A549 (cell line): ENCODE measurements around the gene MCRIP1. TPM values are rescaled to one million over a fixed set of nuclear protein-coding genes. Genes with fewer than 3 reads are reported as not detected.

Experiments
- ATAC-seq, 2 experiments: fragments of 200-7000 bp in 1 of 2; fragments of >200 bp in 1 of 2; cut with Nextera tagmentation in 1 of 2; cut with Tn5 transposase in 1 of 2; 3 replicates each; pipeline versions ENCODE4 v1.8.0 to v1.9.1; 2018 to 2020; ENCODE audit warnings: mild to moderate bottlenecking in 1 of 2, moderate library complexity in 1 of 2
- CTCF ChIA-PET: fragments of 300-600 bp; sonication (Branson Sonifier 250); formaldehyde crosslinking; extraction: SDS; loops from one replicate; lab custom pipeline; 2021; ENCODE audit warnings: antibody characterized with exemption, inconsistent platforms; lab: Yijun Ruan, JAX
- POLR2A ChIA-PET: fragments of 350-600 bp; formaldehyde crosslinking; extraction: SDS; loops from one replicate; lab custom pipeline; 2021; ENCODE audit warnings: antibody characterized with exemption, inconsistent platforms; lab: Yijun Ruan, JAX
- DNase-seq, 2 experiments: peaks; one replicate each; pipeline versions ENCODE4 v3.0.0 to v3.0.0-alpha.2; 2011 to 2016; ENCODE audit warnings: low read depth in 1 of 2, low spot score in 1 of 2
- FAIRE-seq: peaks from 2 replicates; lab custom pipeline; 2011; peaks lifted over from hg19 to GRCh38; lab: Jason Lieb, UNC
- H3K27ac ChIP-seq, 2 experiments: fragments of >200 bp; sonication (Bioruptor Twin); formaldehyde crosslinking; 3 replicates each; pipeline ENCODE4 v1.5.1; 2016 to 2017
- H3K4me1 ChIP-seq: fragments of >200 bp; sonication (Bioruptor Twin); formaldehyde crosslinking; 3 replicates; pipeline ENCODE4 v1.6.1; 2016
- H3K4me2 ChIP-seq: fragments of >200 bp; sonication (Bioruptor Twin); formaldehyde crosslinking; 3 replicates; pipeline ENCODE4 v1.6.1; 2016
- H3K4me3 ChIP-seq: fragments of >200 bp; sonication (Bioruptor Twin); formaldehyde crosslinking; 3 replicates; pipeline ENCODE4 v1.5.1; 2016
- H3K9me3 ChIP-seq: fragments of >200 bp; sonication (Bioruptor Twin); formaldehyde crosslinking; 3 replicates; pipeline ENCODE4 v1.6.1; 2016
- ATOH8 ChIP-seq: fragments of 250-450 bp; sonication (Bioruptor Pico); IDR thresholded peaks from 2 replicates; pipeline ENCODE4 v1.5.0; 2020; ENCODE audit warnings: low read depth, mild to moderate bottlenecking, moderate library complexity
- CBX8 ChIP-seq: fragments of 200-600 bp; sonication (generic); IDR thresholded peaks from 2 replicates; pipeline ENCODE4 v1.6.1; 2016
- CEBPB ChIP-seq, 2 experiments: fragments of >200 bp in 1 of 2; sonication (Bioruptor Twin) in 1 of 2; formaldehyde crosslinking in 1 of 2; IDR thresholded peaks; 2 replicates each; pipeline ENCODE4 v1.6.1; 2012 to 2016
- E2F6 ChIP-seq: IDR thresholded peaks from 2 replicates; pipeline ENCODE4 v1.6.1; 2012; ENCODE audit warnings: low read depth, borderline replicate concordance
- EHMT2 ChIP-seq: fragments of 200-600 bp; sonication (generic); IDR thresholded peaks from 2 replicates; pipeline ENCODE4 v1.6.1; 2016; ENCODE audit warnings: antibody characterized with exemption, low read depth, mild to moderate bottlenecking, moderate library complexity
- ESRRA ChIP-seq: fragments of 150-350 bp; IDR thresholded peaks from 2 replicates; pipeline ENCODE4 v1.6.1; 2014; ENCODE audit warnings: mild to moderate bottlenecking, low read length, borderline replicate concordance
- GATA3 ChIP-seq: IDR thresholded peaks from 2 replicates; pipeline ENCODE4 v1.6.1; 2012; ENCODE audit warnings: borderline replicate concordance
- JUNB ChIP-seq: fragments of >200 bp; sonication (Bioruptor Twin); formaldehyde crosslinking; IDR thresholded peaks from 2 replicates; pipeline ENCODE4 v1.6.1; 2016
- MAFK ChIP-seq: fragments of 450-650 bp; IDR thresholded peaks from 2 replicates; pipeline ENCODE4 v1.6.1; 2014; ENCODE audit not compliant: partially characterized antibody
- NR3C1 ChIP-seq: fragments of >200 bp; sonication (Bioruptor Twin); formaldehyde crosslinking; IDR thresholded peaks from 3 replicates; pipeline ENCODE4 v1.6.1; 2017
- POLR2A ChIP-seq: IDR thresholded peaks from 2 replicates; pipeline ENCODE4 v1.6.1; 2012; ENCODE audit warnings: mild to moderate bottlenecking, low read length
- POLR2AphosphoS2 ChIP-seq: conservative IDR thresholded peaks from 2 replicates; pipeline ENCODE4 v1.6.1; 2012; ENCODE audit warnings: low read length, improper control_type of control experiment, inconsistent platforms
- RCOR1 ChIP-seq: fragments of 150-350 bp; IDR thresholded peaks from 2 replicates; pipeline ENCODE4 v1.6.1; 2014; ENCODE audit warnings: antibody characterized with exemption, low read length, low read depth
- RNF2 ChIP-seq: fragments of 200-600 bp; sonication (generic); IDR thresholded peaks from 2 replicates; pipeline ENCODE4 v1.6.1; 2016; ENCODE audit warnings: low read depth, mild to moderate bottlenecking, antibody characterized with exemption, moderate library complexity, borderline replicate concordance
- SREBF2 ChIP-seq: fragments of 450-650 bp; IDR thresholded peaks from 2 replicates; pipeline ENCODE4 v1.6.1; 2014; ENCODE audit warnings: mild to moderate bottlenecking, moderate library complexity
- TFCP2L1 ChIP-seq: fragments of 250-450 bp; sonication (Bioruptor Pico); IDR thresholded peaks from 2 replicates; pipeline ENCODE4 v1.5.0; 2021; ENCODE audit warnings: mild to moderate bottlenecking
- TP53 ChIP-seq: fragments of 250-450 bp; sonication (Bioruptor Pico); IDR thresholded peaks from 2 replicates; pipeline ENCODE4 v1.5.0; 2021; ENCODE audit warnings: mild to moderate bottlenecking, moderate library complexity
- ZFP36 ChIP-seq: fragments of 450-650 bp; IDR thresholded peaks from 2 replicates; pipeline ENCODE4 v1.6.1; 2014; ENCODE audit warnings: borderline replicate concordance; ENCODE audit not compliant: partially characterized antibody
- ZNF302 ChIP-seq: fragments of 250-450 bp; sonication (Bioruptor Pico); IDR thresholded peaks from 2 replicates; pipeline ENCODE4 v1.9.0; 2021; ENCODE audit warnings: inconsistent platforms, mild to moderate bottlenecking, moderate library complexity
- WGBS: methylation state at CpG from one replicate; pipeline ENCODE4 v1.1.6; 2017; ENCODE audit errors: missing lambda C conversion rate; 5-methylcytosine and 5-hydroxymethylcytosine counted together
- polyA plus RNA-seq, 4 experiments: library from polyadenylated mRNA; depleted of rRNA in 3 of 4; stranded (reverse); fragments of >200 nt; fragmentation: RNase III in 1 of 4; extraction: RNeasy Plus Mini Kit Qiagen cat#74134 plus additional on column Dnase treatment in 1 of 4; gene quantifications; 2 replicates in 3 of 4; 3 replicates in 1 of 4; pipeline ENCODE4 v1.2.3, GENCODE V29; 2011 to 2017

MCRIP1 gene
- polyA plus RNA-seq, 2 of the 4 experiments (the other 2 are of a cell fraction): 32.0 to 51.0 TPM

- H3K4me1 ChIP-seq: no peaks in the 10 kb centered on the region
- POLR2A ChIA-PET: no interaction called here
- FAIRE-seq (no peak), ATAC-seq (peak; percentile 73 to 89), DNase-seq (no peak)
- 40% methylated on average over 8 of the region's 8 CpGs for WGBS
- H3K4me3 ChIP-seq: no peak overlapping the region
- CTCF ChIA-PET: interaction anchor here (1.0 kb wide), 2 partner anchors 27 to 61 kb away, joined by 3 to 4 read pairs; no protein-coding TSS in a partner anchor
- H3K9me3 ChIP-seq: no peaks in the 10 kb centered on the region
- H3K27ac ChIP-seq: no peak overlapping the region
- H3K4me2 ChIP-seq: no peak overlapping the region
- TF ChIP-seq TFCP2L1 (CRISPR knock-in tag) (no peak), NR3C1 (no peak), EHMT2 (no peak), MAFK (no peak), ZNF302 (CRISPR knock-in tag) (no peak), RNF2 (no peak)
- TF ChIP-seq, all 56 proteins: peak for 0
Measured at GRCh38 chr17:81794509-81794908, 38.6 kb downstream of the MCRIP1 start.

GRCh38 chr17:81794074-81794476 is 39.0 kb downstream of the MCRIP1 start:
- no peak for DNase-seq
- FAIRE-seq: no peak
- no peak overlapping the region for H3K4me2 ChIP-seq
- TF ChIP-seq ESRRA (no peak), ATOH8 (CRISPR knock-in tag) (no peak), POLR2A (no peak), TP53 (no peak), ZFP36 (no peak), GATA3 (no peak), E2F6 (no peak)
- TF ChIP-seq, all 56 proteins: peak for 0
- 94% methylated on average over 3 of the region's 3 CpGs for WGBS
- CTCF ChIA-PET: interaction anchor here (1.0 kb wide), 2 partner anchors 28 to 61 kb away, joined by 3 to 4 read pairs; no protein-coding TSS in a partner anchor
- H3K27ac ChIP-seq: no peak overlapping the region
- ATAC-seq: no peak; a peak in 1 of 6 replicates
- no peaks in the 10 kb centered on the region for H3K4me1 ChIP-seq
- no peaks in the 10 kb centered on the region for H3K9me3 ChIP-seq
- POLR2A ChIA-PET: no interaction called here
- H3K4me3 ChIP-seq: no peak overlapping the region

- FAIRE-seq: no peak
- no peak overlapping the region for H3K27ac ChIP-seq
Measured at GRCh38 chr17:81792675-81793615, 40.1 kb downstream of the MCRIP1 start.

More at GRCh38 chr17:81792675-81793615, 40.1 kb downstream of the MCRIP1 start:
- TF ChIP-seq NR3C1 (no peak), JUNB (no peak), CEBPB (IDR thresholded peaks at IDR 0.05) (no peak), RCOR1 (no peak), POLR2AphosphoS2 (no peak), GATA3 (no peak), ESRRA (no peak), SREBF2 (no peak), CBX8 (no peak)
- 66% methylated on average over 8 of the region's 8 CpGs for whole genome bisulfite sequencing
- Histone ChIP-seq H3K4me3 (no peak overlapping the region), H3K4me2 (no peak overlapping the region), H3K4me1 (no peaks in the 10 kb centered on the region), H3K9me3 (no peaks in the 10 kb centered on the region)
- DNase-seq (no peak), ATAC-seq (peak in 1 of 2 experiments; percentile 30; a peak in 1 of 6 replicates)
- POLR2A ChIA-PET: no interaction called here
- CTCF ChIA-PET: no interaction called here

Other genes starting within 250 kb of the MCRIP1 start
- gene NPLOC4, start 196.2 kb downstream of the MCRIP1 start, polyA plus RNA-seq (2011; rRNA removed): 101 and 130 TPM in 2 replicates
- 91.1 to 98.5 TPM (median 92.2 TPM) in 3 replicates for gene NPLOC4, start 196.2 kb downstream of the MCRIP1 start, polyA plus RNA-seq (2017; fragmentation: RNase III; extraction: RNeasy Plus Mini Kit Qiagen cat#74134 plus additional on column Dnase treatment)
- gene TSPAN10, start 196.1 kb downstream of the MCRIP1 start, polyA plus RNA-seq (2011; rRNA removed): 1.4 and 1.7 TPM in 2 replicates
- gene TSPAN10, start 196.1 kb downstream of the MCRIP1 start, polyA plus RNA-seq (2017; fragmentation: RNase III; extraction: RNeasy Plus Mini Kit Qiagen cat#74134 plus additional on column Dnase treatment): 5.4 to 7.1 TPM (median 6.3 TPM) in 3 replicates
- 1.0 and 1.2 TPM in 2 replicates for gene PDE6G, start 176.7 kb downstream of the MCRIP1 start, polyA plus RNA-seq (2011; rRNA removed)
- 0.90 to 2.0 TPM (median 1.2 TPM) in 3 replicates for gene PDE6G, start 176.7 kb downstream of the MCRIP1 start, polyA plus RNA-seq (2017; fragmentation: RNase III; extraction: RNeasy Plus Mini Kit Qiagen cat#74134 plus additional on column Dnase treatment)
- 34.6 and 38.7 TPM in 2 replicates for gene OXLD1, start 166.7 kb downstream of the MCRIP1 start, polyA plus RNA-seq (2011; rRNA removed)
- 43.9 to 47.7 TPM (median 47.1 TPM) in 3 replicates for gene OXLD1, start 166.7 kb downstream of the MCRIP1 start, polyA plus RNA-seq (2017; fragmentation: RNase III; extraction: RNeasy Plus Mini Kit Qiagen cat#74134 plus additional on column Dnase treatment)
- gene CCDC137, start 166.6 kb downstream of the MCRIP1 start, polyA plus RNA-seq (2011; rRNA removed): 16.6 and 22.6 TPM in 2 replicates
- 55.0 to 59.7 TPM (median 55.6 TPM) in 3 replicates for gene CCDC137, start 166.6 kb downstream of the MCRIP1 start, polyA plus RNA-seq (2017; fragmentation: RNase III; extraction: RNeasy Plus Mini Kit Qiagen cat#74134 plus additional on column Dnase treatment)
- 43.8 and 45.2 TPM in 2 replicates for gene ARL16, start 149.5 kb downstream of the MCRIP1 start, polyA plus RNA-seq (2011; rRNA removed)
- gene ARL16, start 149.5 kb downstream of the MCRIP1 start, polyA plus RNA-seq (2017; fragmentation: RNase III; extraction: RNeasy Plus Mini Kit Qiagen cat#74134 plus additional on column Dnase treatment): 52.8 to 55.8 TPM (median 53.6 TPM) in 3 replicates
- gene HGS, start 149.3 kb downstream of the MCRIP1 start, polyA plus RNA-seq (2011; rRNA removed): 75.7 and 85.9 TPM in 2 replicates
- 127 to 130 TPM (median 129 TPM) in 3 replicates for gene HGS, start 149.3 kb downstream of the MCRIP1 start, polyA plus RNA-seq (2017; fragmentation: RNase III; extraction: RNeasy Plus Mini Kit Qiagen cat#74134 plus additional on column Dnase treatment)
- gene MRPL12, start 129.9 kb downstream of the MCRIP1 start, polyA plus RNA-seq (2011; rRNA removed): 152 and 161 TPM in 2 replicates
- 197 to 233 TPM (median 215 TPM) in 3 replicates for gene MRPL12, start 129.9 kb downstream of the MCRIP1 start, polyA plus RNA-seq (2017; fragmentation: RNase III; extraction: RNeasy Plus Mini Kit Qiagen cat#74134 plus additional on column Dnase treatment)
- gene SLC25A10, start 121.0 kb downstream of the MCRIP1 start, polyA plus RNA-seq (2011; rRNA removed): 20.0 and 25.8 TPM in 2 replicates
- 43.4 to 47.1 TPM (median 47.0 TPM) in 3 replicates for gene SLC25A10, start 121.0 kb downstream of the MCRIP1 start, polyA plus RNA-seq (2017; fragmentation: RNase III; extraction: RNeasy Plus Mini Kit Qiagen cat#74134 plus additional on column Dnase treatment)
- 0.05 and 0.19 TPM in 2 replicates for gene GCGR, start 29.1 kb downstream of the MCRIP1 start, polyA plus RNA-seq (2011; rRNA removed)
- gene GCGR, start 29.1 kb downstream of the MCRIP1 start, polyA plus RNA-seq (2017; fragmentation: RNase III; extraction: RNeasy Plus Mini Kit Qiagen cat#74134 plus additional on column Dnase treatment): 0.37 to 0.46 TPM (median 0.45 TPM) in 3 replicates
- gene PPP1R27, start 1.8 kb upstream of the MCRIP1 start, polyA plus RNA-seq (2011; rRNA removed): not detected in 2 replicates
- 0.09 TPM in 1 of 3 replicates, not detected in the others for gene PPP1R27, start 1.8 kb upstream of the MCRIP1 start, polyA plus RNA-seq (2017; fragmentation: RNase III; extraction: RNeasy Plus Mini Kit Qiagen cat#74134 plus additional on column Dnase treatment)
- gene P4HB, start 27.2 kb upstream of the MCRIP1 start, polyA plus RNA-seq (2011; rRNA removed): 102 and 285 TPM in 2 replicates
- 606 to 622 TPM (median 607 TPM) in 3 replicates for gene P4HB, start 27.2 kb upstream of the MCRIP1 start, polyA plus RNA-seq (2017; fragmentation: RNase III; extraction: RNeasy Plus Mini Kit Qiagen cat#74134 plus additional on column Dnase treatment)
- gene ARHGDIA, start 38.0 kb upstream of the MCRIP1 start, polyA plus RNA-seq (2011; rRNA removed): 44.3 and 64.0 TPM in 2 replicates
- gene ARHGDIA, start 38.0 kb upstream of the MCRIP1 start, polyA plus RNA-seq (2017; fragmentation: RNase III; extraction: RNeasy Plus Mini Kit Qiagen cat#74134 plus additional on column Dnase treatment): 497 to 567 TPM (median 503 TPM) in 3 replicates
- 125 and 130 TPM in 2 replicates for gene ALYREF, start 58.3 kb upstream of the MCRIP1 start, polyA plus RNA-seq (2011; rRNA removed)
- gene ALYREF, start 58.3 kb upstream of the MCRIP1 start, polyA plus RNA-seq (2017; fragmentation: RNase III; extraction: RNeasy Plus Mini Kit Qiagen cat#74134 plus additional on column Dnase treatment): 135 to 164 TPM (median 141 TPM) in 3 replicates
- gene ANAPC11, start 58.4 kb upstream of the MCRIP1 start, polyA plus RNA-seq (2011; rRNA removed): 351 and 428 TPM in 2 replicates
- gene ANAPC11, start 58.4 kb upstream of the MCRIP1 start, polyA plus RNA-seq (2017; fragmentation: RNase III; extraction: RNeasy Plus Mini Kit Qiagen cat#74134 plus additional on column Dnase treatment): 352 to 382 TPM (median 377 TPM) in 3 replicates
- gene NPB, start 68.9 kb upstream of the MCRIP1 start, polyA plus RNA-seq (2011; rRNA removed): 0.34 and 0.41 TPM in 2 replicates
- gene NPB, start 68.9 kb upstream of the MCRIP1 start, polyA plus RNA-seq (2017; fragmentation: RNase III; extraction: RNeasy Plus Mini Kit Qiagen cat#74134 plus additional on column Dnase treatment): 0.29 to 0.45 TPM (median 0.38 TPM) in 3 replicates
- 7.1 and 7.7 TPM in 2 replicates for gene PCYT2, start 78.1 kb upstream of the MCRIP1 start, polyA plus RNA-seq (2011; rRNA removed)
- 14.8 to 17.0 TPM (median 16.3 TPM) in 3 replicates for gene PCYT2, start 78.1 kb upstream of the MCRIP1 start, polyA plus RNA-seq (2017; fragmentation: RNase III; extraction: RNeasy Plus Mini Kit Qiagen cat#74134 plus additional on column Dnase treatment)
- 9.8 and 13.7 TPM in 2 replicates for gene SIRT7, start 84.9 kb upstream of the MCRIP1 start, polyA plus RNA-seq (2011; rRNA removed)
- gene SIRT7, start 84.9 kb upstream of the MCRIP1 start, polyA plus RNA-seq (2017; fragmentation: RNase III; extraction: RNeasy Plus Mini Kit Qiagen cat#74134 plus additional on column Dnase treatment): 34.0 to 35.2 TPM (median 34.8 TPM) in 3 replicates
- gene MAFG, start 94.4 kb upstream of the MCRIP1 start, polyA plus RNA-seq (2011; rRNA removed): 41.6 and 47.9 TPM in 2 replicates
- 49.8 to 57.9 TPM (median 52.4 TPM) in 3 replicates for gene MAFG, start 94.4 kb upstream of the MCRIP1 start, polyA plus RNA-seq (2017; fragmentation: RNase III; extraction: RNeasy Plus Mini Kit Qiagen cat#74134 plus additional on column Dnase treatment)
- gene PYCR1, start 104.0 kb upstream of the MCRIP1 start, polyA plus RNA-seq (2011; rRNA removed): 77.1 and 81.4 TPM in 2 replicates
- gene PYCR1, start 104.0 kb upstream of the MCRIP1 start, polyA plus RNA-seq (2017; fragmentation: RNase III; extraction: RNeasy Plus Mini Kit Qiagen cat#74134 plus additional on column Dnase treatment): 81.4 to 93.3 TPM (median 87.2 TPM) in 3 replicates
- not detected in 2 replicates for gene MYADML2, start 113.9 kb upstream of the MCRIP1 start, polyA plus RNA-seq (2011; rRNA removed)
- not detected in 3 replicates for gene MYADML2, start 113.9 kb upstream of the MCRIP1 start, polyA plus RNA-seq (2017; fragmentation: RNase III; extraction: RNeasy Plus Mini Kit Qiagen cat#74134 plus additional on column Dnase treatment)
- 0.06 and 0.08 TPM in 2 replicates for gene NOTUM, start 127.9 kb upstream of the MCRIP1 start, polyA plus RNA-seq (2011; rRNA removed)
- gene NOTUM, start 127.9 kb upstream of the MCRIP1 start, polyA plus RNA-seq (2017; fragmentation: RNase III; extraction: RNeasy Plus Mini Kit Qiagen cat#74134 plus additional on column Dnase treatment): 0.45 to 0.92 TPM (median 0.91 TPM) in 3 replicates
- gene ASPSCR1, start 144.3 kb upstream of the MCRIP1 start, polyA plus RNA-seq (2011; rRNA removed): 10.3 and 12.3 TPM in 2 replicates
- gene ASPSCR1, start 144.3 kb upstream of the MCRIP1 start, polyA plus RNA-seq (2017; fragmentation: RNase III; extraction: RNeasy Plus Mini Kit Qiagen cat#74134 plus additional on column Dnase treatment): 24.5 to 29.4 TPM (median 25.7 TPM) in 3 replicates
- 79.4 and 80.5 TPM in 2 replicates for gene CENPX, start 189.6 kb upstream of the MCRIP1 start, polyA plus RNA-seq (2011; rRNA removed)
- 208 to 231 TPM (median 222 TPM) in 3 replicates for gene CENPX, start 189.6 kb upstream of the MCRIP1 start, polyA plus RNA-seq (2017; fragmentation: RNase III; extraction: RNeasy Plus Mini Kit Qiagen cat#74134 plus additional on column Dnase treatment)
- gene LRRC45, start 190.0 kb upstream of the MCRIP1 start, polyA plus RNA-seq (2011; rRNA removed): 6.0 and 6.4 TPM in 2 replicates
- gene LRRC45, start 190.0 kb upstream of the MCRIP1 start, polyA plus RNA-seq (2017; fragmentation: RNase III; extraction: RNeasy Plus Mini Kit Qiagen cat#74134 plus additional on column Dnase treatment): 19.1 to 24.5 TPM (median 21.6 TPM) in 3 replicates
- gene RAC3, start 198.4 kb upstream of the MCRIP1 start, polyA plus RNA-seq (2011; rRNA removed): 9.9 and 11.9 TPM in 2 replicates
- 19.9 to 21.0 TPM (median 20.4 TPM) in 3 replicates for gene RAC3, start 198.4 kb upstream of the MCRIP1 start, polyA plus RNA-seq (2017; fragmentation: RNase III; extraction: RNeasy Plus Mini Kit Qiagen cat#74134 plus additional on column Dnase treatment)
- gene DCXR, start 204.4 kb upstream of the MCRIP1 start, polyA plus RNA-seq (2011; rRNA removed): 39.3 and 48.3 TPM in 2 replicates
- gene DCXR, start 204.4 kb upstream of the MCRIP1 start, polyA plus RNA-seq (2017; fragmentation: RNase III; extraction: RNeasy Plus Mini Kit Qiagen cat#74134 plus additional on column Dnase treatment): 62.0 to 70.7 TPM (median 69.6 TPM) in 3 replicates
- gene RFNG, start 218.5 kb upstream of the MCRIP1 start, polyA plus RNA-seq (2011; rRNA removed): 8.4 and 8.9 TPM in 2 replicates
- 21.3 to 31.5 TPM (median 25.7 TPM) in 3 replicates for gene RFNG, start 218.5 kb upstream of the MCRIP1 start, polyA plus RNA-seq (2017; fragmentation: RNase III; extraction: RNeasy Plus Mini Kit Qiagen cat#74134 plus additional on column Dnase treatment)
- 89.4 and 93.8 TPM in 2 replicates for gene GPS1, start 218.6 kb upstream of the MCRIP1 start, polyA plus RNA-seq (2011; rRNA removed)
- 122 to 130 TPM (median 126 TPM) in 3 replicates for gene GPS1, start 218.6 kb upstream of the MCRIP1 start, polyA plus RNA-seq (2017; fragmentation: RNase III; extraction: RNeasy Plus Mini Kit Qiagen cat#74134 plus additional on column Dnase treatment)
- gene DUS1L, start 232.5 kb upstream of the MCRIP1 start, polyA plus RNA-seq (2011; rRNA removed): 48.1 and 59.5 TPM in 2 replicates
- 81.5 to 84.8 TPM (median 83.6 TPM) in 3 replicates for gene DUS1L, start 232.5 kb upstream of the MCRIP1 start, polyA plus RNA-seq (2017; fragmentation: RNase III; extraction: RNeasy Plus Mini Kit Qiagen cat#74134 plus additional on column Dnase treatment)